Activated T-cell treated with anti-CD3 and anti-CD28 coated beads for 24 hours (primary cell): ENCODE data around the gene RELL2.
A peak's percentile ranks its signal among the peaks of the same experiment; 100 is the strongest.
"Not testable (repeated sequence)": the region's sequence is repeated elsewhere in the genome, so short reads cannot be mapped to it uniquely, and the experiment has no call there.

Source experiments
- DNase-seq: peaks from one replicate; pipeline ENCODE4 v3.0.0-alpha.2; 2020; ENCODE audit warnings: low read depth

RELL2 gene

GRCh38 chr5:141636413-141637122, at the start of gene RELL2, which contains the start of gene HDAC3:
TSS of gene RELL2 (plus strand) at chr5:141636997. CDS start at chr5:141638226, 1,229 bp downstream.
TSS of gene HDAC3 (minus strand) at chr5:141636849. CDS start at chr5:141636790, 59 bp downstream.
- peak; percentile 91 for DNase-seq

GRCh38 chr5:141590127-141590526, 46.7 kb upstream of the RELL2 start:
- no peak for DNase-seq

GRCh38 chr5:141596867-141597266, 39.9 kb upstream of the RELL2 start:
- no peak for DNase-seq

- no peak for DNase-seq
These were observed 39.4 kb upstream of the RELL2 start for GRCh38 chr5:141597394-141597793.

- no peak for DNase-seq
These were observed 39.0 kb upstream of the RELL2 start for GRCh38 chr5:141597814-141598213.

- DNase-seq = no peak
These were observed 38.1 kb upstream of the RELL2 start for GRCh38 chr5:141598391-141599345.

- no peak for DNase-seq
These were observed 34.2 kb upstream of the RELL2 start for GRCh38 chr5:141602606-141603005.

- no peak for DNase-seq
These were observed 32.7 kb upstream of the RELL2 start for GRCh38 chr5:141603923-141604717.

GRCh38 chr5:141605523-141606277, 31.1 kb upstream of the RELL2 start:
- peak; percentile 62 for DNase-seq

GRCh38 chr5:141608046-141608445, 28.8 kb upstream of the RELL2 start:
- no peak for DNase-seq

- DNase-seq = no peak
These were observed 28.2 kb upstream of the RELL2 start for GRCh38 chr5:141608557-141608956.

GRCh38 chr5:141609044-141609443, 27.8 kb upstream of the RELL2 start:
- DNase-seq = no peak

GRCh38 chr5:141609921-141610320, 26.9 kb upstream of the RELL2 start:
- DNase-seq = not testable (repeated sequence)

- DNase-seq = no peak
These were observed 25.5 kb upstream of the RELL2 start for GRCh38 chr5:141611289-141611688.

GRCh38 chr5:141613344-141613743, 23.5 kb upstream of the RELL2 start:
- no peak for DNase-seq

- DNase-seq = no peak
These were observed 20.6 kb upstream of the RELL2 start for GRCh38 chr5:141615991-141616720.

GRCh38 chr5:141617128-141617527, 19.7 kb upstream of the RELL2 start:
- no peak for DNase-seq

- no peak for DNase-seq
These were observed 19.1 kb upstream of the RELL2 start for GRCh38 chr5:141617682-141618029.

- peak; percentile 47 for DNase-seq
These were observed 18.6 kb upstream of the RELL2 start for GRCh38 chr5:141618030-141618803.
